ENCODE measurements around the gene PAFAH2. TPM values are rescaled to one million over a fixed set of nuclear protein-coding genes. Genes with fewer than 3 reads are reported as not detected.

Gene PAFAH2
- total RNA-seq, 6 donors from 2014 or later, result 12.6 to 20.1 (median 15.1) TPM

GRCh38 chr1:25979210-25979609 lies 18.7 kb downstream of the PAFAH2 start:
- 79 to 91% methylated on average over 7 of the region's 7 CpGs for WGBS, 2 donors
- no peaks in the 10 kb centered on the region for H3K27me3 ChIP-seq
- no peak for ATAC-seq (ENCODE audit: low FRiP score in 2 of 2)
- no peak for DNase-seq
- no peak overlapping the region for H3K27ac ChIP-seq
- H3K9me3 ChIP-seq, result no peaks in the 10 kb centered on the region
- H3K4me3 ChIP-seq, result no peak overlapping the region
- TF ChIP-seq CTCF (IDR thresholded peaks at IDR 0.05), result no peak
- H3K4me1 ChIP-seq, result no peaks in the 10 kb centered on the region
- H3K36me3 ChIP-seq, result peaks cover 20 to 88% (median 54%) of the 10 kb centered on the region in 4 donors

- H3K4me3 ChIP-seq, result no peak overlapping the region
- TF ChIP-seq CTCF (IDR thresholded peaks at IDR 0.05) (no peak), POLR2A (IDR thresholded peaks at IDR 0.05) (no peak), EP300 (IDR thresholded peaks at IDR 0.05) (no peak), POLR2AphosphoS5 (IDR thresholded peaks at IDR 0.05) (no peak)
- no peak for ATAC-seq (ENCODE audit: low FRiP score in 2 of 2)
- H3K9me3 ChIP-seq, result no peaks in the 10 kb centered on the region
- no peak overlapping the region for H3K27ac ChIP-seq
- H3K4me1 ChIP-seq, result no peaks in the 10 kb centered on the region
- peaks cover 20 to 88% (median 54%) of the 10 kb centered on the region in 4 donors for H3K36me3 ChIP-seq
- 80 to 91% methylated on average over 2 of the region's 2 CpGs for WGBS, 2 donors
- no peak for DNase-seq
- no peaks in the 10 kb centered on the region for H3K27me3 ChIP-seq
Measured at GRCh38 chr1:25978403-25978802, 19.5 kb downstream of the PAFAH2 start.

GRCh38 chr1:25977801-25978200 lies 20.1 kb downstream of the PAFAH2 start:
- no peaks in the 10 kb centered on the region for H3K4me1 ChIP-seq
- H3K27me3 ChIP-seq, result no peaks in the 10 kb centered on the region
- no peaks in the 10 kb centered on the region for H3K9me3 ChIP-seq
- ATAC-seq (ENCODE audit: low FRiP score in 2 of 2), result no peak
- no peak for TF ChIP-seq POLR2AphosphoS5 (IDR thresholded peaks at IDR 0.05)
- TF ChIP-seq POLR2A (IDR thresholded peaks at IDR 0.05), result no peak
- TF ChIP-seq EP300 (IDR thresholded peaks at IDR 0.05), result no peak
- TF ChIP-seq CTCF (IDR thresholded peaks at IDR 0.05), result no peak
- peaks cover 21 to 88% (median 51%) of the 10 kb centered on the region in 4 donors for H3K36me3 ChIP-seq
- H3K4me3 ChIP-seq, result no peak overlapping the region
- no peak overlapping the region for H3K27ac ChIP-seq
- DNase-seq, result no peak
- WGBS, 2 donors, result 89 to 93% methylated on average over 5 of the region's 5 CpGs

GRCh38 chr1:25973610-25974321 lies 24.1 kb downstream of the PAFAH2 start:
- no peak for DNase-seq
- Histone ChIP-seq H3K27ac (no peak overlapping the region), H3K9me3 (no peaks in the 10 kb centered on the region), H3K4me3 (no peak overlapping the region), H3K27me3 (no peaks in the 10 kb centered on the region), H3K36me3 (peaks cover 12 to 91% (median 50%) of the 10 kb centered on the region in 4 donors), H3K4me1 (no peaks in the 10 kb centered on the region)
- TF ChIP-seq EP300 (IDR thresholded peaks at IDR 0.05) (no peak), POLR2AphosphoS5 (IDR thresholded peaks at IDR 0.05) (no peak), CTCF (IDR thresholded peaks at IDR 0.05) (no peak), POLR2A (IDR thresholded peaks at IDR 0.05) (no peak)
- 95% methylated on average over 6 of the region's 6 CpGs for WGBS, 2 donors
- no peak for ATAC-seq (ENCODE audit: low FRiP score in 2 of 2)

GRCh38 chr1:25971811-25972180 lies 26.1 kb downstream of the PAFAH2 start:
- H3K4me1 ChIP-seq, result no peaks in the 10 kb centered on the region
- H3K36me3 ChIP-seq, result peaks cover 12 to 98% (median 50%) of the 10 kb centered on the region in 4 donors
- 67 to 69% methylated on average over 1 of the region's 1 CpG for WGBS, 2 donors
- H3K9me3 ChIP-seq, result no peaks in the 10 kb centered on the region
- TF ChIP-seq POLR2A (IDR thresholded peaks at IDR 0.05) (no peak), EP300 (IDR thresholded peaks at IDR 0.05) (no peak), CTCF (IDR thresholded peaks at IDR 0.05) (no peak), POLR2AphosphoS5 (IDR thresholded peaks at IDR 0.05) (no peak)
- H3K27ac ChIP-seq, result no peak overlapping the region
- ATAC-seq (ENCODE audit: low FRiP score in 2 of 2), result no peak
- DNase-seq, result no peak
- no peaks in the 10 kb centered on the region for H3K27me3 ChIP-seq
- H3K4me3 ChIP-seq, result no peak overlapping the region

Data from upper lobe of left lung (tissue), 6 donors.